Measurements from ENCODE around the gene MTERF2. TPM values are rescaled to one million over a fixed set of nuclear protein-coding genes. Genes with fewer than 3 reads are reported as not detected.

Gene MTERF2
- total and polyA plus RNA-seq, 10 of the 15 experiments (the other 5 are each of a cell fraction or from before 2014, with no cell fraction given): 2.1 to 9.8 (median 6.7) TPM

- TF ChIP-seq SMARCA5 (IDR thresholded peaks at IDR 0.05) (no peak), SUPT20H (IDR thresholded peaks at IDR 0.05; ENCODE audit: borderline replicate concordance, control insufficient read depth, low read depth, low read length) (no peak), ELK1 (IDR thresholded peaks at IDR 0.05; ENCODE audit: low read depth, low read length) (no peak), KAT2A (conservative IDR thresholded peaks at IDR 0.05; ENCODE audit: control insufficient read depth, low read depth, low read length) (no peak), YBX1 (IDR thresholded peaks at IDR 0.05) (no peak), EZH2 (IDR thresholded peaks at IDR 0.05; ENCODE audit: borderline replicate concordance, control insufficient read depth, low read depth, low read length) (no peak), ZNF24 (IDR thresholded peaks at IDR 0.05) (no peak), TCF12 (IDR thresholded peaks at IDR 0.05; ENCODE audit: low read depth, low read length) (no peak), ESRRA (IDR thresholded peaks at IDR 0.05; ENCODE audit: low read length) (no peak), BCL3 (IDR thresholded peaks at IDR 0.05; ENCODE audit: borderline replicate concordance, insufficient read depth, low read depth, low read length, poor library complexity, severe bottlenecking) (no peak)
Measured at GRCh38 chr12:106945261-106945851, 41.6 kb downstream of the MTERF2 start (continued).

- ChIA-PET CTCF (no interaction called here), RAD21 (ENCODE audit: unreplicated experiment) (no interaction called here), POLR2A (no interaction called here), SMC1A (ENCODE audit: uncharacterized antibody, unreplicated experiment) (no interaction called here)
- FAIRE-seq (no peak), DNase-seq (ENCODE audit: low read depth, low spot score) (no peak), ATAC-seq (no peak)
- no peaks in the 10 kb centered on the region for H3K4me1 ChIP-seq (ENCODE audit: control insufficient read depth, insufficient read depth, low read length)
- no peaks in the 10 kb centered on the region for H4K20me1 ChIP-seq (ENCODE audit: control insufficient read depth, insufficient read depth)
- no peak overlapping the region for H2AFZ ChIP-seq (ENCODE audit: control insufficient read depth, low read depth, low read length)
- H3K36me3 ChIP-seq (ENCODE audit: control insufficient read depth in 2 of 2, insufficient read depth in 2 of 2, low read length in 1 of 2): no peaks in the 10 kb centered on the region
- no peak overlapping the region for H3K4me2 ChIP-seq (ENCODE audit: control insufficient read depth, insufficient read depth)
- BruUV-seq (replicated peaks): no TSS peak
- WGBS (ENCODE audit: insufficient coverage, insufficient replicate concordance, low lambda C conversion rate, missing lambda C conversion rate): 40% methylated on average over 2 of the region's 2 CpGs
- in situ Hi-C loops (cut with MboI): no loop called here
- intact Hi-C loops (cut with micrococcal nuclease; ENCODE audit: unreplicated experiment): no loop called here
- no peaks in the 10 kb centered on the region for H3K27me3 ChIP-seq (replicated peaks in 1 of 2; ENCODE audit: control insufficient read depth in 2 of 2, insufficient read depth in 2 of 2, low read length in 1 of 2)
- H3K27ac ChIP-seq (ENCODE audit: control insufficient read depth, insufficient read depth): no peak overlapping the region
- H3K4me3 ChIP-seq: no peak overlapping the region
- H3K79me2 ChIP-seq (ENCODE audit: control insufficient read depth, insufficient read depth, low read length): no peaks in the 10 kb centered on the region
- no peaks in the 10 kb centered on the region; the same call in 2 of the 3 replicates for H3K9me3 ChIP-seq (replicated peaks; ENCODE audit: control insufficient read depth, insufficient read depth, low read length)
- H3K9ac ChIP-seq (ENCODE audit: control insufficient read depth, insufficient read depth, low read length): no peak overlapping the region
- TF ChIP-seq ZBTB11 (CRISPR knock-in tag; IDR thresholded peaks at IDR 0.05) (no peak), DPF2 (IDR thresholded peaks at IDR 0.05) (no peak), TCF7 (IDR thresholded peaks at IDR 0.05; ENCODE audit: borderline replicate concordance) (no peak), MLLT1 (IDR thresholded peaks at IDR 0.05) (no peak)
Measured at GRCh38 chr12:106942775-106943174, 44.2 kb downstream of the MTERF2 start.

Data from GM12878 (cell line).